ENCODE data around the gene PSMD4. TPM values are rescaled to one million over a fixed set of nuclear protein-coding genes. Genes with fewer than 3 reads are reported as not detected.

The PSMD4 gene
- total and polyA plus RNA-seq, 2 of the 8 experiments (the other 6 are each of a cell fraction or from before 2014, with no cell fraction given), result 216 to 284 TPM

GRCh38 chr1:151221616-151222015, 32.9 kb upstream of the PSMD4 start (continued):
- no peak for TF ChIP-seq BCL11A (IDR thresholded peaks at IDR 0.05; ENCODE audit: low read depth in 2 of 2, low read length in 2 of 2)
- no peak for TF ChIP-seq KDM1A (IDR thresholded peaks at IDR 0.05; ENCODE audit: borderline replicate concordance, low read length)
- TF ChIP-seq TEAD4 (IDR thresholded peaks at IDR 0.05; ENCODE audit: low read depth, low read length), result no peak
- no peak for TF ChIP-seq CHD7 (IDR thresholded peaks at IDR 0.05; ENCODE audit: insufficient replicate concordance, low read length)

All from H1 (cell line).